BLaER1 (cell line): ENCODE measurements around the gene DDX31.
"Not testable (repeated sequence)": the region's sequence is repeated elsewhere in the genome, so short reads cannot be mapped to it uniquely, and the experiment has no call there.

Experiments used
- H3K27ac ChIP-seq: shearing (Covaris generic); formaldehyde crosslinking; 2 replicates; pipeline ENCODE4 v1.8.1; 2022
- H3K27me3 ChIP-seq: shearing (Covaris generic); formaldehyde crosslinking; 2 replicates; pipeline ENCODE4 v1.8.1; 2022
- H3K36me3 ChIP-seq: shearing (Covaris generic); formaldehyde crosslinking; 2 replicates; pipeline ENCODE4 v1.8.1; 2022
- H3K4me1 ChIP-seq: shearing (Covaris generic); formaldehyde crosslinking; 2 replicates; pipeline ENCODE4 v1.8.1; 2022
- H3K4me2 ChIP-seq: shearing (Covaris generic); formaldehyde crosslinking; 2 replicates; pipeline ENCODE4 v1.8.1; 2022
- H3K4me3 ChIP-seq: shearing (Covaris generic); formaldehyde crosslinking; 2 replicates; pipeline ENCODE4 v1.8.1; 2022
- H3K9ac ChIP-seq: shearing (Covaris generic); formaldehyde crosslinking; 2 replicates; pipeline ENCODE4 v1.8.1; 2022
- H3K9me3 ChIP-seq: shearing (Covaris generic); formaldehyde crosslinking; 2 replicates; pipeline ENCODE4 v1.8.1; 2022
- H4K20me1 ChIP-seq: shearing (Covaris generic); formaldehyde crosslinking; 2 replicates; pipeline ENCODE4 v1.8.1; 2022
- Cebpa-rat ChIP-seq: shearing (Covaris generic); IDR thresholded peaks from 2 replicates; pipeline ENCODE4 v1.8.1; 2022

Gene DDX31

GRCh38 chr9:132575005-132575609 is 94.7 kb downstream of the DDX31 start:
- no peaks in the 10 kb centered on the region for H3K36me3 ChIP-seq
- H3K9me3 ChIP-seq, result no peaks in the 10 kb centered on the region
- H3K9ac ChIP-seq, result no peak overlapping the region
- no peak overlapping the region for H3K4me3 ChIP-seq
- peaks cover 50% of the 10 kb centered on the region for H3K27me3 ChIP-seq
- TF ChIP-seq Cebpa-rat, result no peak
- H4K20me1 ChIP-seq, result peaks cover 46% of the 10 kb centered on the region
- H3K27ac ChIP-seq, result no peak overlapping the region
- peaks cover 18% of the 10 kb centered on the region for H3K4me1 ChIP-seq
- no peak overlapping the region for H3K4me2 ChIP-seq

- Histone ChIP-seq H3K27me3 (peaks cover 28% of the 10 kb centered on the region), H3K4me1 (peaks cover 34% of the 10 kb centered on the region), H3K4me3 (no peak overlapping the region)
Measured at GRCh38 chr9:132572921-132573320, 96.9 kb downstream of the DDX31 start.

GRCh38 chr9:132571806-132572600 is 97.8 kb downstream of the DDX31 start:
- Histone ChIP-seq H3K9ac (no peak overlapping the region), H3K27me3 (peaks cover 19% of the 10 kb centered on the region), H3K4me1 (peaks cover 43% of the 10 kb centered on the region), H3K4me2 (peak overlapping the region; percentile 45), H3K9me3 (no peaks in the 10 kb centered on the region), H4K20me1 (peaks cover 16% of the 10 kb centered on the region; the same call in 1 of the 2 replicates), H3K36me3 (no peaks in the 10 kb centered on the region), H3K27ac (no peak overlapping the region), H3K4me3 (no peak overlapping the region)
- TF ChIP-seq Cebpa-rat, result no peak

More at GRCh38 chr9:132572921-132573320, 96.9 kb downstream of the DDX31 start:
- H3K9ac ChIP-seq, result no peak overlapping the region
- H4K20me1 ChIP-seq, result peaks cover 24% of the 10 kb centered on the region
- H3K9me3 ChIP-seq, result no peaks in the 10 kb centered on the region
- no peak for TF ChIP-seq Cebpa-rat
- H3K4me2 ChIP-seq, result no peak overlapping the region
- H3K36me3 ChIP-seq, result no peaks in the 10 kb centered on the region
- no peak overlapping the region for H3K27ac ChIP-seq

- not testable (repeated sequence) for H4K20me1 ChIP-seq, H3K9me3 ChIP-seq, H3K9ac ChIP-seq, H3K36me3 ChIP-seq, H3K27ac ChIP-seq, H3K4me3 ChIP-seq, H3K27me3 ChIP-seq
- Histone ChIP-seq H3K4me1 (peaks cover 44% of the 10 kb centered on the region), H3K4me2 (peak overlapping the region; percentile 71)
Measured at GRCh38 chr9:132568787-132569186, 101.0 kb downstream of the DDX31 start.

- H3K4me1 ChIP-seq, result peaks cover 37% of the 10 kb centered on the region
- TF ChIP-seq Cebpa-rat, result no peak
- H3K27ac ChIP-seq, result no peak overlapping the region
- H3K4me2 ChIP-seq, result no peak overlapping the region
- H3K27me3 ChIP-seq, result no peaks in the 10 kb centered on the region
- H3K36me3 ChIP-seq, result no peaks in the 10 kb centered on the region
- H3K9ac ChIP-seq, result no peak overlapping the region
- no peak overlapping the region for H3K4me3 ChIP-seq
- no peaks in the 10 kb centered on the region for H4K20me1 ChIP-seq
- H3K9me3 ChIP-seq, result 0 out of 2 replicates have a peak, but pooled peaks cover under 1% of the 10 kb centered on the region
Measured at GRCh38 chr9:132564526-132564925, 105.3 kb downstream of the DDX31 start.

- Histone ChIP-seq H3K9me3 (0 out of 2 replicates have a peak, but pooled peaks cover 5% of the 10 kb centered on the region), H4K20me1 (no peaks in the 10 kb centered on the region), H3K9ac (peak overlapping the region; percentile 8; the same call in 1 of the 2 replicates), H3K27ac (no peak overlapping the region), H3K4me2 (peak overlapping the region; percentile 52), H3K27me3 (no peaks in the 10 kb centered on the region), H3K4me1 (peaks cover 18% of the 10 kb centered on the region), H3K36me3 (no peaks in the 10 kb centered on the region), H3K4me3 (no peak overlapping the region)
- TF ChIP-seq Cebpa-rat, result no peak
Measured at GRCh38 chr9:132562306-132562573, 107.5 kb downstream of the DDX31 start.

- no peaks in the 10 kb centered on the region for H4K20me1 ChIP-seq
- H3K4me1 ChIP-seq, result peaks cover 14% of the 10 kb centered on the region
- H3K36me3 ChIP-seq, result no peaks in the 10 kb centered on the region
- TF ChIP-seq Cebpa-rat, result no peak
- no peak overlapping the region for H3K4me2 ChIP-seq
- H3K27me3 ChIP-seq, result no peaks in the 10 kb centered on the region
- H3K9ac ChIP-seq, result no peak overlapping the region
- H3K9me3 ChIP-seq, result 0 out of 2 replicates have a peak, but pooled peaks cover 5% of the 10 kb centered on the region
- no peak overlapping the region for H3K27ac ChIP-seq
- no peak overlapping the region for H3K4me3 ChIP-seq
Measured at GRCh38 chr9:132560616-132561202, 109.1 kb downstream of the DDX31 start.

GRCh38 chr9:132559711-132560110 is 110.1 kb downstream of the DDX31 start:
- no peaks in the 10 kb centered on the region for H3K27me3 ChIP-seq
- no peak overlapping the region for H3K27ac ChIP-seq
- peaks cover 14% of the 10 kb centered on the region for H3K4me1 ChIP-seq
- H3K9me3 ChIP-seq, result 0 out of 2 replicates have a peak, but pooled peaks cover 5% of the 10 kb centered on the region
- H3K9ac ChIP-seq, result no peak overlapping the region
- no peak overlapping the region for H3K4me3 ChIP-seq
- H3K4me2 ChIP-seq, result no peak overlapping the region
- no peaks in the 10 kb centered on the region for H4K20me1 ChIP-seq
- no peaks in the 10 kb centered on the region for H3K36me3 ChIP-seq
- TF ChIP-seq Cebpa-rat, result no peak

- Histone ChIP-seq H3K27me3 (no peaks in the 10 kb centered on the region), H3K36me3 (no peaks in the 10 kb centered on the region), H3K27ac (no peak overlapping the region), H4K20me1 (no peaks in the 10 kb centered on the region), H3K9ac (no peak overlapping the region), H3K4me1 (peaks cover 6% of the 10 kb centered on the region), H3K4me2 (no peak overlapping the region), H3K9me3 (0 out of 2 replicates have a peak, but pooled peaks cover 5% of the 10 kb centered on the region), H3K4me3 (no peak overlapping the region)
- TF ChIP-seq Cebpa-rat, result no peak
Measured at GRCh38 chr9:132557159-132557558, 112.6 kb downstream of the DDX31 start.

- no peak overlapping the region for H3K4me2 ChIP-seq
- H3K36me3 ChIP-seq, result no peaks in the 10 kb centered on the region
- no peak overlapping the region for H3K9ac ChIP-seq
- peaks cover 1% of the 10 kb centered on the region for H3K4me1 ChIP-seq
- TF ChIP-seq Cebpa-rat, result no peak
- H3K9me3 ChIP-seq, result 0 out of 2 replicates have a peak, but pooled peaks cover 5% of the 10 kb centered on the region
- no peak overlapping the region for H3K4me3 ChIP-seq
- no peaks in the 10 kb centered on the region for H4K20me1 ChIP-seq
- no peaks in the 10 kb centered on the region for H3K27me3 ChIP-seq
- H3K27ac ChIP-seq, result no peak overlapping the region
Measured at GRCh38 chr9:132556714-132557113, 113.1 kb downstream of the DDX31 start.
